ENCODE results near the gene WDR93.
"Not testable (repeated sequence)": the region's sequence is repeated elsewhere in the genome, so short reads cannot be mapped to it uniquely, and the experiment has no call there.

The WDR93 gene

DNA sequence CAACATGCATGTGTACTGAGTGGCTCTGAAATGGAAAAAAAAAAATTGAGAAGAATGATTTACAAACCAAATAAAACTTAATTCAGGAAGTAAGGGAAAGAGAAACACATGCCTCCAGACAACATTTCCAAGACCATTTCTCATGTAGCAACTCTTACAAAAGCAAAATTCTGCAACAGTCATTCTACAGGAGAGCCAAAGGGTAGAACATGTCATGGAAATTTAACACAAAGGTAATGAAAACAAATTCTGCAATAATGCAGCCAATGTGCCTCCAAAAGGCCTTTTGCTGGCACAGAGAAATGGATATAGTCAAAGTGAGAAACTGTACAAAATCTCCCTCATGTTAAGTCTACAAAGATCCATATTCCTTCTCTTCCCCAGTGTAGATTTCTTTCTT is 4.1 kb upstream of the WDR93 start:
- DNase-seq = no peak

- not testable (repeated sequence) for DNase-seq
Observed at GRCh38 chr15:89689930-89690275, 708 bp upstream of the WDR93 start.

DNA sequence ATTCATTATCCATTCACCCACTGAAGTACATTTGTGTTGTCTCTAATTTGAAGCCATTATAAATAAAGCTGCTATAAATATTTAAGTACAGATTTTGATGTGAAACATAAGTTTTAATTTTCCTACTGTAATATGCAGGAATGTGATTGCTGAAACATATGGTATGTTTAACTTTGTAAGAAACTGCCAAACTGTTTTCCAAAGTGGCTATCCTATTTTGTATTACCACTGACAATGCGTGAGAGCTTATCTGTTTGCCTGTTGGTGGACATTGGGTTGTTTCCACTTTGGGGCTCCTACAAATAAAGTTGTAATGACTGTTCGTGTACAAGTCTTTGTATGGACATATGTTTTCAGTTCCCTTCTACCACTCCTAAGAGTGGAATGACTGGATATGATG is 2.5 kb downstream of the WDR93 start:
- no peak for DNase-seq

DNA sequence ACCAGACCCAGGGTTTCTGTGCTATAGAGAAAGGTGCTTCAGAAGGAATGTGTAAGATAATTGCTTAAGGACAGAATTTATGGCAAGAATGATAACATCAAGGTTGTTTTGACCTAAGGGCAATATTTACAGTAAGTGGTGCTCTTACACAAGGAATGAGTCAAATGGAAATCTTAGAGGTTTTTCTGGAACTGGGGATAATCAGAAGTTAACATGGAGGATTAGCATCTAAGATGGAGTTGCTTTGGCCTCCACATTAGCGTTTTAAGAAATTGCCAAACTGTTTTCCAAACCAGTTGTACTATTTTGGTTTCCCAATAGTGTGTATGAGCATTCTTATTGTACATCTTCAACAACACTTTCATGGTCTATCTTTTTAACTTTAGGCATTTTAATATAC is 3.1 kb downstream of the WDR93 start:
- no peak for DNase-seq

DNA sequence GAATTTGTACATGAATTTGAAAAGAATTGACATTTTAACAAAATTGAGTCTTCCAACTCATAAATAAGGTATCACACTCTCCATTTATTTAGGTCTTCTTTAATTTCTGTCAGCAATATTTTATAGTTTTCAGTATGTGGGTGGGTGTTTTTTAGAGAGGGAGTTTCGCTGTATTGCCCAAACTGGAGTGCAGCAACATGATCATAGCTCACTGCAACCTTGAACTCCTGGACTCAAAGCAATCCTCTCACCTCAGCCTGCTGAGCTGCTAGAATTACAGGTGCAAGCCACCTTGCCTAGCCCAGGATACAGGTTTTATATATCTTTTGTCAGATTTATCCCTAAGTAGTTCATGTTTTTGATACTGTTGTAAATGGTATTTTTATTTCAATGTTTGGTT is 4.6 kb downstream of the WDR93 start:
- no peak for DNase-seq

DNA sequence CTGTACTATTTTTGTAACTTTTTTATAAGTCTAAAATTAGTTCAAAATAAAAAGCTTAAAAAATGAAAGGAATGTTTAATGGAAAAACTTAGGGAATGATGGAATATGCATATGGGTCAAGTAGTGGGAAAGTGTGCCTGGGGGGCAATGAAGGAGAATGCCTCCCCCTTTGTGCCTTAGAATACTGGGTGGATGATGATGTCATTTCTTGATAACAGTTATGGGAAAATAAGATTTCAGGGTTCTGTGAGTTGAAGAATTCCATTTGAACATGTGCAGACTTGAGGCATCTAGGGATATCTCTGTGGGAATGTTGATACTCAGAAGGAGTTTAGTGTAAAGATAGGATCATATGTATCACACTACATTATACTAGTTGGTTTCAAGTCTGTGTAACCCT is 13.8 kb downstream of the WDR93 start:
- no peak for DNase-seq

DNA sequence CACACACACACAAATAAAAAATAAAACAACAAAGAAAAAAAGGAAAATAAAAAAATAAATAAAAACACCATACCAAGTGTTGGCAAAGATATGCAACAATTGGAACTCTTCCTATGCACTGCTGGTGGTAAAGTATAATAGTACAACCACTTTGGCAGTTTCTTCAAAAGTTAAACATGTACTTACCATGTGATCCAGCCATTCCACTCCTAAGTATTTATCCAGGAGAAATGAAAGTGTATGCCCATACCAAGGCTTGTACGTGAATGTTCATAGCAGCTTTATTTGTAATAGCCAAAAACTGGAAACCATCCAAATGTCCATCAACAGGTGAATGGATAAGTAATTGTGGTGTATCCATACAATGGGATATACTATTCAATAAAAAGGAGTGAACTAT is 17.0 kb downstream of the WDR93 start:
- DNase-seq = no peak

DNA sequence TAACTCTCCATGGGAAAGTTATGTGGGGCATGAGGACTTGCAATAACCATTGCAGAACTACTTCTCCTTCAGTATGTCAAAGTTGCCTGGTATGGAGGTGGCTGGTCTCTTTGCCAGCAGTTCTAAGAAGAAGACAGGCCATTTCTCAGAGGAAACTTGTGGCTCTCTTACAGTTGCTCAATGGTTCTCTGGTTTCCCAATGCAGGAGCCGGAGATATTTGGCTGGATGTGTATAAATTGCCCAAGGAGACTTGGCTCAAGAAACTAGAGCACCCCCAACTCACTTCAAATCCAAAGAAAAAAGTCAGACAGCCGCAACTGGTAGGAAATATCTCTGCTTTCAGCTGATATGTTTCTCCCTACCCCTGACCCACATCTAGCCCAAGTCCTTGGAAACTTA is 24.2 kb downstream of the WDR93 start:
- no peak for DNase-seq

GRCh38 chr15:89723031-89723430 is 32.4 kb downstream of the WDR93 start:
- no peak for DNase-seq

DNA sequence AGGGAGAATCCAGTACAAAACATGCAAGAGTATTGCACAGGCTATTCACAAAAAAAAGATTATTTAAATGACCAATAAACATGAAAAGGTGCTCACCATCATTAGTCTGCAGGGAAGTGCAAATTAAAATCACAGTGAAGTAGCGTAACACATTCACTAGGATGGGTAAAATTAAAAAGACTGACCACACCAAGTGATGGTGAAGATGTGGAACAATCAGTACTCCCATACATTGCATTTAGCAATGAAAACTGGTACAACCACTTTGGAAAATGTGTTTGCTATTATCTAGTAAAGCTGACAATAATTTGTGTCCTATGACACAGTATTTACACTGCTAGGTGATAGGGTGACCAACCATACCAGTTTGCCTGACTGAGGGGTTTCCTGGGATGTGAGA is 34.0 kb downstream of the WDR93 start:
- DNase-seq = no peak

DNA sequence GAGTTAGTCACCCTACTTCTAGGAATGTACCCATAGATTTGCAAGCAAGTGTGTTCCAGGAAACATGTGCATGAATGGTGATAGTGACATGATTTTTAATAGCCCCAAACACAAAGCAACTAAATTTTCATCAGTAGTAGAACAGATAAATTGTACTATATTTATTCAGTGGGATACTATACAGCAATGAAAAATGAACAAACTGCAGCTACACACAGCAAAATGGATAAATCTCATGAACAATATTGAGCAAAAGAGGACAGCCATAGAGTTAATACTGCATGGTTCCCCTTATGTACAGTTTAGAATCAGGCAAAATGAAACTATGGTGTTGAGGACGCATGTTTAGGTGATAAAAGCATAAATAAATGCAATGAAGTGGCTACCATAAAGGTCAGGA is 34.5 kb downstream of the WDR93 start:
- no peak for DNase-seq

DNA sequence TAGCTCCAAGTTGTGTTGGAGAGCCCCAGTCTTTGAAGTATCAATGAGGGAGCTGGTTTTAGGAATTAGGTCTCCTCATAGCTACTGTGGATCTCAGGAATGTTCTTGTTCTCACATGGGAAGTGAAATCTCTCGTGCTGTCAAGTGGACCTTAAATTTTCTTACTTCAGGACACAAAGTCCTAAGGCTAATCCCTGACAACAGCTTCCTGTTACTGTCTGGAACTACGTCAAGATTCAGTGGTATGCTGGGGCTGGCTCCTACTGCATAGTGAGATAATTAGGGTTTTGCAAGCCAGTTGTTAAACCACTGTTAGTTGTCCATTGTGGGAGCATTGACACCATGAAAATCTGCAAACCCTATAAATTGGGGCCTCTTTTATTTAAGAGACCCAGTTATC is 37.6 kb downstream of the WDR93 start:
- DNase-seq = no peak

DNA sequence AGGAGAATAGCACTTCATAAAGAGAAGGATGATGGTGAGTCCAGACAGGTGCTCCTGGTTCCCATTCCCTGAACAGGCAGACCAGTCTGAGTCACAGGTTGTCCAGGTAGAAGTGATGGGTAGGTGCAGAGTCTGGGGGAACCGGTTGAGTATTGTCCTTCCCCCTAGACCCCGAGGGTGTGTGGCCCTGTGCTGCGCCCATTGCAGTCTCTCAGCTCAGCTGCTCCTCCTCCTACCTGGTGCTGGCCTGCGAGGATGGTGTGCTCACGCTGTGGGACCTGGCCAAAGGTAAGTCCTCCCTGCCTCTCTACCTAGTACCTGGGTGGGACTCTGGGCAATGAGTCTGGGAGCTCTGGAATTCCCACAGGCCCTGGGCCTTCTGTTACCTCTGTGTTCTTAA is 40.7 kb downstream of the WDR93 start:
- no peak for DNase-seq

DNA sequence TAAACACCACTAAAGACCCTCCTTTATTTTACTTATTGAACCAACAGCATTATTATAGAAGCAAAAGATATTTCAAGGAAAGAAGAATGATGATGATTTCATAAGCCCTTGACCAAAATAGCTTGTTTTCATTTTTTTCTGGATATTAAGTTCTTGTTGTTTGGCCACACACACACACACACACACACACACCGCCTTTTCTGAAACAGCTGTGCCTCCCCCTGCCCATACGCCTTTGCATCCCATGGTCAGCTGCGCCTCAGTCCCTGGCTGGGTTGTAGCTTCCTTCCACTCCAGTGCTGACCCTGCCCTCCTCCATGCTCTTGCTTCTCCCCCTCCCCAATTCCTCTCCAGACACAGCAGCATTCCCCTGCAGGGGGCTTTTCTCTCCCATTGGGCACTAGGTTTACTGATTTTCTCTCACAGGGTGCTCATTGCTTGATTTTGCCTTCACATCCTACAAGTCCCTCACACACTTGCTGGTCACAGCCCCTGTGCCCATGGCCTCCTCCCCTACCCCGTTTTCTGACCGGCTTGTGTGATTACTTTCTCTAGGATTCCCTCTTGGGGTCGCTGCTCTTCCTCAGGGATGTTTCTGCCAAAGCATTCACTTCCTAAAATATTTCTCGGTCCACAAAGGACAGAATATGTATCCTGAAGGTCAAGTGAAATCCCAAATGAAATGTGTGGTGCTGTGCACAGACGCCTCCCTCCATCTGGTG is 42.0 kb downstream of the WDR93 start:
- no peak for DNase-seq

- no peak for DNase-seq
Observed at GRCh38 chr15:89735773-89736172, 45.2 kb downstream of the WDR93 start.

DNA sequence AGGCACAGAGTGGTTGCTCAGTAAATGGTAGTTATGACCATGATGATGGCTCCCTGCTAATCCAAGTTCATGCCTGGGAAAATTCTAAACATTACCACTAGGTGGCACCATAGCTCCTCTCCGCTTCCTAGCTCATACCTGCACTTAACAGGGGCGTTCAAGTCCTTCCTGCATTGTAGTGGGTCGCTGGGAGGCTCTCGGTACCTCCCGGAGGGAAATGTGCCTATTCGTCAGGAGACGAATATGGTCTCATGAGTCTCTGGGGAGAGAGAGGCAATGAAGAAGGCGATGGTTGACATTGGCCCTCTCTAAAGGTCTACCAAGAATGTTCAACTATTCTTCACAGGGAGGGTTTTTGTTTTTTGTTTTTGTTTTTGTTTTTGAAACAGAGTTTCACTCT is 49.5 kb downstream of the WDR93 start:
- peak; percentile 22 to 73 for DNase-seq

- DNase-seq = no peak
Observed at GRCh38 chr15:89743011-89743410, 52.4 kb downstream of the WDR93 start.

GRCh38 chr15:89743594-89743993 is 53.0 kb downstream of the WDR93 start:
- DNase-seq = no peak

GRCh38 chr15:89745131-89745530 is 54.5 kb downstream of the WDR93 start:
- DNase-seq = no peak

DNA sequence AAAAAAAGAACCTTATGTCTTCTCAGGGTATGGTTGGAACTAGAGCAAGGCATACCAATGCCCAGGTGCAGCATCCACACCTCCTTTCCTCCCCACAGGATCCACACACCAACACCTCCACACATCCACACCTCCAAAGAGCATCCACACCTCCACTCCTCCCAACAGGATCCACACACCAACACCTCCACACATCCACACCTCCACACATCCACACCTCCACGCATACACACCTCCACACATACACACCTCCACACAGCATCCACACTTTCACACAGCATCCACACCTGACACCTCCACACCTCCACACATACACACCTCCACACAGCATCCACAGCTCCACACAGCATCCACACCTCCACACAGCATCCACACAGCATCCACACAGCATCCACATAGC is 55.2 kb downstream of the WDR93 start:
- no peak for DNase-seq

- no peak for DNase-seq
Observed at GRCh38 chr15:89746386-89746780, 55.8 kb downstream of the WDR93 start.

DNA sequence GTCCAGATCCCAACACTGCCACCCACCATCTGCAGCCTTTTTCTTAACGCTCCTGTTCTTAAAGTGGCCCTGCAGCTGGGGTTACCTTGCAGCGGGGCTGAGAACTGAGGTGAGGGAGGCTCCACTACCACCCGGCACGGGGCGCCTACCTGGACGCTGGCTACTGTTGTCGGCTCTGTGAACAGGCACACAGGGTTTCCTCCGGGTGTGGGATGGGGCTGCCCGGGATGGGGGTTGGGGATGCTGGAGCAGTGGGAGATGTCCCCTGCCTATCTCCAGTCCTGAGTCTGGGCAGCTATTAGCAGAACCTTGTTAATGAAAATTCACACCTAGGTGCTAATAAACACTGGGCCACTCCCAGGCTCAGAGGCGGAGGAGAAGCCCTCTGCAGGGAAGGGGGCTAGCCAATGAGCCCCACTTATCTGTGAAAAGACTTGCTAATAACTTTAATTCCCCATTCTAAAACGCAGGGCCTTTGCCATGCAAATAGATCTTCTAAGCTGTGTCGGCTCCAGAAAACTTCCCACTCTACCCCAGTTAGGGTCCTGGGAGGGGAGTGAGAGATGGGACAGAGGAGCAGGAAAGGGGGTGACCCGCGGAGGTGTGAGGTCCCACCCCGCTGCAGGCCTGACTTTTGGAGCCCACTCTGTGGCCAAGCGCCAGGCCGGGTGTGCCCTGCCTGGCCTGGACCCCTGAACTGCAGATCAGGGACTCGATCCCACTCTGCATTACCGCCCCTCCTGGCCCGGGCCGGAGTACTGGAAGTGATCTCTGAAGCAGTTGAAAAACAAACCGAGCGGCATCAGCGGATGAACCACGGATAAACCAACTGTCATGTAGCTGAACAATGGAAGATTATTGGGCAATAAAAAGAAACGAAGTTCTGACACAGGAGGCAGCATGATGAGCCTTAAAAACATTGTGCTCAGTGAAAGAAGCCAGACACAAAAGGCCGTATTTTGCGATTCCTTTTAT is 57.4 kb downstream of the WDR93 start:
- no peak for DNase-seq

DNA sequence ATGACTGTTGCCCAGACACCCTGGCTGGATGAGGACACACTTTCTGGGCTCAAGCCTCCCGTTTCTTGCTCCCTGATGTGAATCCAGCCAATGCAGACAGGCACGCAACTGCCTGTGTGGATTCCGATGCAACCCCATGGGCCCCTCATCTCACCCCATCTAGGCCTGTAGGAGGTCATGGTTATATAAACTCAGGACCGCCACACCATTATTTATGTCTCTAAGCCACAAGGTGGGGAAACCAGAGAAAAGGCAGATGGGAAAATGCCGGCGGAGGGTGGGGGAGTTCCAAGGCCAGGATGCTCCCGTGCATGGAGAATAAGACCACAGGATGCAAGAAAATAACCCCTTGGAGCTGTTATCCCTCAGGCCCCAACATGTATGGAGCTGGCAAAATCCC is 58.4 kb downstream of the WDR93 start:
- no peak for DNase-seq

GRCh38 chr15:89749526-89749925 is 58.9 kb downstream of the WDR93 start:
- DNase-seq = no peak

All from NCI-H446 (cell line).